Breast epithelium (tissue), 3 donors: ENCODE data around the gene PHAF1.

Experiments
- POLR2A ChIP-seq: fragments of 450-650 bp; IDR thresholded peaks from one replicate; pipeline ENCODE4 v1.6.1; 2016; ENCODE audit warnings: antibody characterized with exemption, mild to moderate bottlenecking, moderate library complexity
- POLR2AphosphoS5 ChIP-seq, 3 donors: sonication (generic); formaldehyde crosslinking; IDR thresholded peaks; one replicate each; pipeline ENCODE4 v1.6.1; 2017; ENCODE audit warnings: antibody characterized with exemption in 3 of 3
- TF ChIP-seq, protein P1 (sequence below), 3 donors: fragments of 450-650 bp; IDR thresholded peaks; one replicate each; pipeline ENCODE4 v1.5.1; 2016 to 2017; ENCODE audit warnings: antibody characterized with exemption in 3 of 3, mild to moderate bottlenecking in 3 of 3, moderate library complexity in 3 of 3

DNA sequence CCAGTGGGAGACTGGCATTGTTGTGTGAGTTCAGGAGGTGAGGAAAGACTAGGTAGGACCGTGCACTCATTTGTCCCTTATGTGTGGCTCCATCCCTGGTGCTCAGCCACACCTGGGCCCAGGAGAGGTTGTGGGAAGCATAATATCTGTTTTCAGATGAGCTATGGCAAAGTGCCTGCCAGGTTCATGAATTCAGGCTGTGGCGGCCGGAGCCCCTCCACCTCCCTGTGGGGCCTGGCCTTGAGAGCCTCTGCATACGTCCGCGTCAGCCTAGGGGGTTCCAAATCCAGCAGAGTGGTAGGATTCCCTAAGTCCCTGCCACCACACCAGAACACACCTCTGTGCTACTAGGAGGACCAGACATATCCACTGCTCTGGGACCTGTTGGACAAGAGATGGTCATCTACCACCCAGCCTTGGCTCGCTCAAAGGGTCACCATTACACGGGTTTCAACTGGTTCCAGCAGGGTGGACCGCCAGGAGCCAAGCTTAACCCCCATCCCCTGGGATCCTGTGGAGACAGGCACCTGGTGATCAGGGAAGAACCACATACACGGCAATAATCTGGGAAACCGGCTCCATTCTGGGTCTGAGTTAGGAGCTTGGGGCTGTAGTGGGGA is 39.0 kb downstream of the PHAF1 start:
- TF ChIP-seq, protein P1, sequence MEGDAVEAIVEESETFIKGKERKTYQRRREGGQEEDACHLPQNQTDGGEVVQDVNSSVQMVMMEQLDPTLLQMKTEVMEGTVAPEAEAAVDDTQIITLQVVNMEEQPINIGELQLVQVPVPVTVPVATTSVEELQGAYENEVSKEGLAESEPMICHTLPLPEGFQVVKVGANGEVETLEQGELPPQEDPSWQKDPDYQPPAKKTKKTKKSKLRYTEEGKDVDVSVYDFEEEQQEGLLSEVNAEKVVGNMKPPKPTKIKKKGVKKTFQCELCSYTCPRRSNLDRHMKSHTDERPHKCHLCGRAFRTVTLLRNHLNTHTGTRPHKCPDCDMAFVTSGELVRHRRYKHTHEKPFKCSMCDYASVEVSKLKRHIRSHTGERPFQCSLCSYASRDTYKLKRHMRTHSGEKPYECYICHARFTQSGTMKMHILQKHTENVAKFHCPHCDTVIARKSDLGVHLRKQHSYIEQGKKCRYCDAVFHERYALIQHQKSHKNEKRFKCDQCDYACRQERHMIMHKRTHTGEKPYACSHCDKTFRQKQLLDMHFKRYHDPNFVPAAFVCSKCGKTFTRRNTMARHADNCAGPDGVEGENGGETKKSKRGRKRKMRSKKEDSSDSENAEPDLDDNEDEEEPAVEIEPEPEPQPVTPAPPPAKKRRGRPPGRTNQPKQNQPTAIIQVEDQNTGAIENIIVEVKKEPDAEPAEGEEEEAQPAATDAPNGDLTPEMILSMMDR (IDR thresholded peaks at IDR 0.05) = no peak
- no peak for TF ChIP-seq POLR2A
- TF ChIP-seq POLR2AphosphoS5 (IDR thresholded peaks at IDR 0.05) = no peak
